Mesenchymal stem cell (in vitro differentiated cells and primary cell): ENCODE measurements around the gene PAOX.
"Not testable (repeated sequence)": the region's sequence is repeated elsewhere in the genome, so short reads cannot be mapped to it uniquely, and the experiment has no call there.

ENCODE experiments used
- DNase-seq: peaks from one replicate; pipeline ENCODE4 v3.0.0-alpha.2; 2013
- H2AFZ ChIP-seq: one replicate; pipeline ENCODE4 v1.6.1; 2013; ENCODE audit warnings: low read depth, mild to moderate bottlenecking, control low read depth, inconsistent platforms, low read length, moderate library complexity
- H2AK5ac ChIP-seq: 2 replicates; pipeline ENCODE4 v1.6.1; 2013; ENCODE audit warnings: low read length, moderate library complexity, mild to moderate bottlenecking, inconsistent platforms; ENCODE audit not compliant: severe bottlenecking
- H2BK120ac ChIP-seq: one replicate; pipeline ENCODE4 v1.6.1; 2013; ENCODE audit warnings: low read depth, mild to moderate bottlenecking, inconsistent platforms, low read length, moderate library complexity
- H2BK12ac ChIP-seq, 2 experiments: one replicate each; pipeline ENCODE4 v1.6.1; 2013; ENCODE audit warnings: inconsistent platforms in 2 of 2, low read length in 2 of 2, mild to moderate bottlenecking in 2 of 2, moderate library complexity in 2 of 2, control low read depth in 1 of 2
- H2BK15ac ChIP-seq: one replicate; pipeline ENCODE4 v1.6.1; 2013; ENCODE audit warnings: mild to moderate bottlenecking, low read depth, inconsistent platforms; ENCODE audit not compliant: poor library complexity, severe bottlenecking
- H2BK5ac ChIP-seq: 2 replicates; pipeline ENCODE4 v1.6.1; 2013; ENCODE audit warnings: low read depth, mild to moderate bottlenecking, low read length, control low read depth, inconsistent platforms; ENCODE audit not compliant: poor library complexity, severe bottlenecking
- H3K14ac ChIP-seq, 2 experiments: one replicate each; pipeline ENCODE4 v1.6.1; 2013; ENCODE audit warnings: inconsistent platforms in 2 of 2, low read length in 2 of 2, control low read depth in 1 of 2, mild to moderate bottlenecking in 1 of 2, moderate library complexity in 1 of 2
- H3K18ac ChIP-seq, 2 experiments: one replicate each; pipeline ENCODE4 v1.6.1; 2013; ENCODE audit warnings: inconsistent platforms in 2 of 2, low read length in 2 of 2, control low read depth in 1 of 2, low read depth in 1 of 2, mild to moderate bottlenecking in 1 of 2
- H3K23ac ChIP-seq, 2 experiments: one replicate each; pipeline ENCODE4 v1.6.1; 2013; ENCODE audit warnings: inconsistent platforms in 2 of 2, low read length in 2 of 2, mild to moderate bottlenecking in 2 of 2, moderate library complexity in 2 of 2, control low read depth in 1 of 2
- H3K27ac ChIP-seq: 2 replicates; pipeline ENCODE4 v1.5.1; 2013; ENCODE audit warnings: mild to moderate bottlenecking, moderate library complexity, low read length, control low read depth, inconsistent platforms; ENCODE audit not compliant: poor library complexity, severe bottlenecking
- H3K27me3 ChIP-seq, 2 experiments: 2 replicates each; pipeline versions ENCODE4 v1.6.1 to v1.7.0; 2013; ENCODE audit warnings: low read length in 2 of 2, mild to moderate bottlenecking in 2 of 2, moderate library complexity in 2 of 2, control low read depth in 1 of 2, inconsistent platforms in 1 of 2; ENCODE audit not compliant: control insufficient read depth in 1 of 2, insufficient read depth in 1 of 2
- H3K36me3 ChIP-seq, 2 experiments: 2 replicates each; pipeline versions ENCODE4 v1.6.1 to v1.7.0; 2013; ENCODE audit warnings: low read length in 2 of 2, control low read depth in 1 of 2, inconsistent platforms in 1 of 2, low read depth in 1 of 2, mild to moderate bottlenecking in 1 of 2; ENCODE audit not compliant: insufficient read depth in 2 of 2, control insufficient read depth in 1 of 2
- H3K4ac ChIP-seq, 2 experiments: one replicate each; pipeline ENCODE4 v1.6.1; 2013; ENCODE audit warnings: inconsistent platforms in 2 of 2, low read length in 2 of 2, mild to moderate bottlenecking in 2 of 2, moderate library complexity in 2 of 2, control low read depth in 1 of 2, low read depth in 1 of 2
- H3K4me1 ChIP-seq: 2 replicates; pipeline ENCODE4 v1.6.1; 2013; ENCODE audit warnings: low read depth, low read length, control low read depth; ENCODE audit not compliant: control insufficient read depth, insufficient read depth
- H3K4me2 ChIP-seq: 2 replicates; pipeline ENCODE4 v1.6.1; 2013; ENCODE audit warnings: low read length, mild to moderate bottlenecking, inconsistent platforms; ENCODE audit not compliant: poor library complexity, severe bottlenecking
- H3K4me3 ChIP-seq, 2 experiments: 2 replicates each; pipeline versions ENCODE4 v1.5.1 to v1.7.0; 2013; ENCODE audit warnings: low read length in 2 of 2, mild to moderate bottlenecking in 2 of 2, control low read depth in 1 of 2, low read depth in 1 of 2; ENCODE audit not compliant: insufficient read depth in 1 of 2
- H3K79me1 ChIP-seq: replicated peaks from 2 replicates; pipeline ENCODE4 v1.6.1; 2013; ENCODE audit warnings: mild to moderate bottlenecking, control low read depth, low read length, inconsistent platforms; ENCODE audit not compliant: poor library complexity, severe bottlenecking
- H3K9ac ChIP-seq: 2 replicates; pipeline ENCODE4 v1.7.0; 2013; ENCODE audit warnings: mild to moderate bottlenecking, low read length, moderate library complexity
- H3K9me3 ChIP-seq: 2 replicates; pipeline ENCODE4 v1.7.0; 2013; ENCODE audit warnings: mild to moderate bottlenecking, low read length; ENCODE audit not compliant: control insufficient read depth
- H4K8ac ChIP-seq: one replicate; pipeline ENCODE4 v1.6.1; 2013; ENCODE audit warnings: inconsistent platforms, mild to moderate bottlenecking, low read length, moderate library complexity
- H4K91ac ChIP-seq: one replicate; pipeline ENCODE4 v1.6.1; 2013; ENCODE audit warnings: mild to moderate bottlenecking, low read length, inconsistent platforms
- WGBS: methylation state at CpG from one replicate; pipeline ENCODE4 v1.1.7; 2013; ENCODE audit warnings: mixed read lengths; 5-methylcytosine and 5-hydroxymethylcytosine counted together

PAOX gene

DNA sequence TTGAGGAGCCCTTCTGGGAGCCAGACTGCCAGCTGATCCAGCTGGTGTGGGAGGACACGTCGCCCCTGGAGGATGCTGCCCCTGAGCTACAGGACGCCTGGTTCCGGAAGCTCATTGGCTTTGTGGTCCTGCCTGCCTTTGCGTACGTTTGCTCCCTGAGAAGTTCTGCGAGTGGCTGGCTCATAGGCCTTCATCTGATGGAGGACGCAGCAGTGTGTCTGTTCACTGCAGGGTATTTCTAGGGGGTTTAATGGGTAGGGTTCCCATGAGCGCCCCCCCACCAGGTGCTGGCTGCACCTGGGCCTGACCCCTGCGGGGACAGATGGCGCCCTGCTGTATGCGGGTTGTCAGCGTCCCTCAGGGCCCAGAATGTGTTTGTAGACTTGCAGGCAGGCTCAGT lies 5.0 kb downstream of the PAOX start:
- WGBS, result 92% methylated on average over 13 of the region's 13 CpGs
- H3K36me3 ChIP-seq, result peaks cover 19 to 30% of the 10 kb centered on the region in 2 experiments
- H2BK12ac ChIP-seq, result no peak overlapping the region
- H2BK5ac ChIP-seq, result no peak overlapping the region
- no peak overlapping the region for H3K14ac ChIP-seq
- no peak for DNase-seq
- H3K4me1 ChIP-seq, result peaks cover 13% of the 10 kb centered on the region
- H3K79me1 ChIP-seq, result peaks cover 10% of the 10 kb centered on the region
- H3K4me3 ChIP-seq, result no peak overlapping the region
- H3K9ac ChIP-seq, result no peak overlapping the region
- no peak overlapping the region for H2AK5ac ChIP-seq
- H3K27me3 ChIP-seq, result no peaks in the 10 kb centered on the region
- H3K27ac ChIP-seq, result no peak overlapping the region
- H4K91ac ChIP-seq, result no peak overlapping the region
- H4K8ac ChIP-seq, result no peak overlapping the region
- H2BK120ac ChIP-seq, result no peak overlapping the region
- H3K4me2 ChIP-seq, result no peak overlapping the region
- H3K23ac ChIP-seq, result no peak overlapping the region
- H3K18ac ChIP-seq, result no peak overlapping the region
- H3K9me3 ChIP-seq, result no peaks in the 10 kb centered on the region
- no peak overlapping the region for H2AFZ ChIP-seq
- no peak overlapping the region for H3K4ac ChIP-seq
- no peak overlapping the region for H2BK15ac ChIP-seq

GRCh38 chr10:133385214-133385613 lies 6.2 kb downstream of the PAOX start:
- Histone ChIP-seq H2AFZ (no peak overlapping the region), H4K8ac (no peak overlapping the region), H3K36me3 (peaks cover 27 to 34% of the 10 kb centered on the region in 2 experiments), H3K18ac (no peak overlapping the region), H3K4me3 (no peak overlapping the region), H3K9ac (no peak overlapping the region), H3K4me1 (peaks cover 7% of the 10 kb centered on the region), H2AK5ac (no peak overlapping the region), H3K4ac (no peak overlapping the region), H2BK12ac (no peak overlapping the region), H3K4me2 (no peak overlapping the region), H3K79me1 (peaks cover 5% of the 10 kb centered on the region), H3K23ac (no peak overlapping the region), H2BK120ac (no peak overlapping the region), H2BK5ac (no peak overlapping the region), H3K14ac (no peak overlapping the region), H4K91ac (no peak overlapping the region), H3K27ac (no peak overlapping the region), H3K9me3 (no peaks in the 10 kb centered on the region), H2BK15ac (no peak overlapping the region), H3K27me3 (no peaks in the 10 kb centered on the region)
- 100% methylated on average over 1 of the region's 2 CpGs for WGBS
- no peak for DNase-seq

DNA sequence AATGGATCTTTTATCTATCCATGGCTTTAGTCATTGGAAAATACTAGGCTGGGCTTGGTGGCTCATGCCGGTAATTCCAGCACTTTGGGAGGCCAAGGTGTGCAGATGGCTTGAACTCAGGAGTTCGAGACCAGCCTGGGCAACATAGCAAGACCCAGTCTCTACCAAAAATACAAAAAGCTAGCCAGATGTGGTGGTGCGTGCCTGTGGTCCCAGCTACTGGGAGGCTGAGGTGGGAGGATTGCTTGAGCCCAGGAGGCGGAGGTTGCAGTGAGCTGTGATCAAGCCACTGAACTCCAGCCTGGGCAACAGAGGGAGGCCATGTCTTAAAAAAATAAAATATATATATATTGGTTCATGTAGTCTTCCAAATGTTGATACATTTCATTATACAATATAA lies 7.9 kb downstream of the PAOX start:
- H3K79me1 ChIP-seq, H3K4me3 ChIP-seq, H4K91ac ChIP-seq, H2AFZ ChIP-seq, H2BK15ac ChIP-seq, H3K27me3 ChIP-seq, H3K9me3 ChIP-seq, H3K14ac ChIP-seq, H3K27ac ChIP-seq, H3K18ac ChIP-seq, H2AK5ac ChIP-seq, H4K8ac ChIP-seq, H3K23ac ChIP-seq, H3K4me2 ChIP-seq, H2BK5ac ChIP-seq, H2BK12ac ChIP-seq, H3K4ac ChIP-seq, H3K9ac ChIP-seq, H3K4me1 ChIP-seq, DNase-seq, H2BK120ac ChIP-seq: not testable (repeated sequence)
- 98% methylated on average over 3 of the region's 4 CpGs for WGBS
- peaks cover 30 to 33% of the 10 kb centered on the region in 2 experiments for H3K36me3 ChIP-seq

DNA sequence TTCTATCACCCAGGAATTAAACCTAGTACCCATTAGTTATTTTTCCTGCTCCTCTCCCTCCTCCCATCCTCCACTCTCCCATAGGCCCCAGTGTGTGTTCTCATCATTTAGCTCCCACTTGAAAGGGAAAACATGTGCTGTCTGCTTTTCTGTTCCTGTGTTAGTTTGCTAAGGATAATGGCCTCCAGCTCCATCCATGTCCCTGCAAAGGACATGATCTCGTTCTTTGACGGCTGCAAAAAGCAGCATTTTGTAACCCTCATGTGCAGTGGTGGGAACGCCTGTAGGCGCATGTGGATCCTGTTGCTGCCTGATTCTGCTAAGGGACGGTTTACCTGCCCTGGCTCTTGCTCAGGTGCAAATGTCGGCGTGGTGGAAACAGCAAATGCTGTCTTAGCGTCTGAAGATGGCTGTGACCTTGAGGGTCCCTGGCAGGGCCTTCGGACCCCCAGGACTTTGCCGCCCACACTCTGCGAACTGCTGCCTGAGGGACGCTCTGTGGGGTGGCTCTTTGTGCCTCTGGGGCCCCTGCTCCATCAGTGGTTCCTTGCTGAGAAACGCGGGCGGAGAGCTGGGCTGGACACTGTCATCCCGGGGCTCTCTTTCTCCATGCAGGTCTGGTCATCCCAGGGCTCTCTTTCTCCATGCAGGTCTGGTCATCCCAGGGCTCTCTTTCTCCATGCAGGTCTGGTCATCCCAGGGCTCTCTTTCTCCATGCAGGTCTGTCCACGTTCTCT lies 9.3 kb downstream of the PAOX start:
- no peak overlapping the region for H2BK5ac ChIP-seq
- H3K4me2 ChIP-seq, result no peak overlapping the region
- peaks cover 4% of the 10 kb centered on the region for H3K4me1 ChIP-seq
- H3K27ac ChIP-seq, result no peak overlapping the region
- no peak overlapping the region for H2AFZ ChIP-seq
- H3K4me3 ChIP-seq, result no peak overlapping the region
- no peak overlapping the region for H4K8ac ChIP-seq
- no peak overlapping the region for H2AK5ac ChIP-seq
- H4K91ac ChIP-seq, result no peak overlapping the region
- no peak overlapping the region for H2BK120ac ChIP-seq
- no peak overlapping the region for H2BK15ac ChIP-seq
- no peak overlapping the region for H3K9ac ChIP-seq
- no peak overlapping the region for H3K23ac ChIP-seq
- no peak for DNase-seq
- H3K14ac ChIP-seq, result no peak overlapping the region
- no peak overlapping the region for H2BK12ac ChIP-seq
- peaks cover 2% of the 10 kb centered on the region for H3K79me1 ChIP-seq
- H3K4ac ChIP-seq, result no peak overlapping the region
- whole genome bisulfite sequencing, result 89% methylated on average over 17 of the region's 17 CpGs
- no peaks in the 10 kb centered on the region for H3K27me3 ChIP-seq
- H3K9me3 ChIP-seq, result no peaks in the 10 kb centered on the region
- H3K18ac ChIP-seq, result no peak overlapping the region
- peaks cover 27 to 37% of the 10 kb centered on the region in 2 experiments for H3K36me3 ChIP-seq
